Stimulated activated naive CD8-positive, alpha-beta T cell treated with anti-CD3 and anti-CD28 coated beads, Interleukin-15, amount 100 ng/mL, for 72 hours (primary cell): Measurements from ENCODE around the gene MNX1.

Experiments used
- ATAC-seq: fragments of 150-1000 bp; cut with Tn5 transposase; 2 replicates; pipeline ENCODE4 v1.10.0; 2021; ENCODE audit warnings: mild to moderate bottlenecking, moderate library complexity
- DNase-seq, 2 donors: peaks; one replicate each; pipeline ENCODE4 v3.0.0; 2021 to 2022
- H3K27ac Mint-ChIP-seq, 2 donors: one replicate each; pipeline ENCODE4 v1.8.0; 2022; ENCODE audit warnings: mild to moderate bottlenecking in 2 of 2, mixed read lengths in 2 of 2, moderate library complexity in 2 of 2
- H3K27me3 Mint-ChIP-seq: one replicate; pipeline ENCODE4 v1.8.0; 2022; ENCODE audit warnings: mixed read lengths
- H3K4me1 Mint-ChIP-seq: one replicate; pipeline ENCODE4 v1.8.0; 2022; ENCODE audit warnings: mild to moderate bottlenecking, mixed read lengths
- H3K4me3 Mint-ChIP-seq, 2 donors: one replicate each; pipeline ENCODE4 v1.8.0; 2022; ENCODE audit warnings: mild to moderate bottlenecking in 2 of 2, mixed read lengths in 2 of 2, moderate library complexity in 1 of 2
- H3K9me3 Mint-ChIP-seq, 2 donors: one replicate each; pipeline ENCODE4 v1.8.0; 2022; ENCODE audit warnings: mixed read lengths in 2 of 2

MNX1 gene

GRCh38 chr7:156985101-156985992 lies 25.1 kb downstream of the MNX1 start:
- H3K27ac Mint-ChIP-seq = peak overlapping the region in 1 of 2 donors; percentile 10
- H3K9me3 Mint-ChIP-seq = no peaks in the 10 kb centered on the region
- no peaks in the 10 kb centered on the region for H3K4me1 Mint-ChIP-seq
- DNase-seq = no peak
- H3K27me3 Mint-ChIP-seq = peaks cover 2% of the 10 kb centered on the region
- no peak overlapping the region for H3K4me3 Mint-ChIP-seq
- peak; percentile 53 for ATAC-seq

- Mint-ChIP-seq H3K27me3 (no peaks in the 10 kb centered on the region), H3K27ac (no peak overlapping the region), H3K9me3 (peaks cover 6% of the 10 kb centered on the region in 2 donors), H3K4me1 (no peaks in the 10 kb centered on the region), H3K4me3 (no peak overlapping the region)
- DNase-seq (no peak), ATAC-seq (no peak)
Observed at GRCh38 chr7:156984174-156984891, 26.1 kb downstream of the MNX1 start.

GRCh38 chr7:156979711-156980110 lies 30.8 kb downstream of the MNX1 start:
- DNase-seq (no peak), ATAC-seq (no peak)
- Mint-ChIP-seq H3K9me3 (peaks cover 9 to 11% of the 10 kb centered on the region in 2 donors), H3K4me3 (no peak overlapping the region), H3K4me1 (no peaks in the 10 kb centered on the region), H3K27me3 (no peaks in the 10 kb centered on the region), H3K27ac (no peak overlapping the region)

GRCh38 chr7:156979007-156979606 lies 31.4 kb downstream of the MNX1 start:
- Mint-ChIP-seq H3K4me3 (no peak overlapping the region), H3K27ac (no peak overlapping the region), H3K27me3 (no peaks in the 10 kb centered on the region), H3K4me1 (no peaks in the 10 kb centered on the region), H3K9me3 (peaks cover 9 to 11% of the 10 kb centered on the region in 2 donors)
- DNase-seq = no peak
- no peak for ATAC-seq

GRCh38 chr7:156975620-156976019 lies 34.8 kb downstream of the MNX1 start:
- Mint-ChIP-seq H3K4me3 (no peak overlapping the region), H3K4me1 (no peaks in the 10 kb centered on the region), H3K27ac (no peak overlapping the region), H3K9me3 (peaks cover 9 to 11% of the 10 kb centered on the region in 2 donors), H3K27me3 (no peaks in the 10 kb centered on the region)
- ATAC-seq (no peak), DNase-seq (no peak)

GRCh38 chr7:156969972-156970420 lies 40.5 kb downstream of the MNX1 start:
- ATAC-seq = no peak
- Mint-ChIP-seq H3K27ac (no peak overlapping the region), H3K4me3 (no peak overlapping the region), H3K9me3 (no peaks in the 10 kb centered on the region), H3K4me1 (no peaks in the 10 kb centered on the region), H3K27me3 (no peaks in the 10 kb centered on the region)
- no peak for DNase-seq

GRCh38 chr7:156968183-156968582 lies 42.3 kb downstream of the MNX1 start:
- Mint-ChIP-seq H3K4me1 (peaks cover 5% of the 10 kb centered on the region), H3K27me3 (no peaks in the 10 kb centered on the region), H3K4me3 (no peak overlapping the region), H3K27ac (no peak overlapping the region), H3K9me3 (no peaks in the 10 kb centered on the region)
- ATAC-seq = no peak
- DNase-seq = no peak

GRCh38 chr7:156966387-156966786 lies 44.1 kb downstream of the MNX1 start:
- no peaks in the 10 kb centered on the region for H3K9me3 Mint-ChIP-seq
- no peak overlapping the region for H3K27ac Mint-ChIP-seq
- DNase-seq (no peak), ATAC-seq (no peak)
- H3K4me1 Mint-ChIP-seq = peaks cover 5% of the 10 kb centered on the region
- no peaks in the 10 kb centered on the region for H3K27me3 Mint-ChIP-seq
- H3K4me3 Mint-ChIP-seq = no peak overlapping the region

GRCh38 chr7:156964971-156965370 lies 45.5 kb downstream of the MNX1 start:
- ATAC-seq (no peak), DNase-seq (no peak)
- H3K4me1 Mint-ChIP-seq = peaks cover 17% of the 10 kb centered on the region
- H3K4me3 Mint-ChIP-seq = no peak overlapping the region
- H3K27me3 Mint-ChIP-seq = no peaks in the 10 kb centered on the region
- H3K9me3 Mint-ChIP-seq = no peaks in the 10 kb centered on the region
- peak overlapping the region in 1 of 2 donors; percentile 74 for H3K27ac Mint-ChIP-seq

GRCh38 chr7:156963472-156963871 lies 47.0 kb downstream of the MNX1 start:
- Mint-ChIP-seq H3K27me3 (no peaks in the 10 kb centered on the region), H3K9me3 (no peaks in the 10 kb centered on the region), H3K4me1 (peaks cover 17% of the 10 kb centered on the region), H3K27ac (no peak overlapping the region), H3K4me3 (no peak overlapping the region)
- no peak for DNase-seq
- ATAC-seq = no peak

- no peak for DNase-seq
- no peak for ATAC-seq
- peak overlapping the region in 1 of 2 donors; percentile 78 for H3K27ac Mint-ChIP-seq
- H3K4me1 Mint-ChIP-seq = peaks cover 17% of the 10 kb centered on the region
- H3K27me3 Mint-ChIP-seq = no peaks in the 10 kb centered on the region
- H3K9me3 Mint-ChIP-seq = no peaks in the 10 kb centered on the region
- no peak overlapping the region for H3K4me3 Mint-ChIP-seq
Observed at GRCh38 chr7:156962897-156963296, 47.6 kb downstream of the MNX1 start.

- ATAC-seq (no peak), DNase-seq (no peak)
- H3K9me3 Mint-ChIP-seq = no peaks in the 10 kb centered on the region
- no peak overlapping the region for H3K27ac Mint-ChIP-seq
- no peaks in the 10 kb centered on the region for H3K27me3 Mint-ChIP-seq
- peaks cover 17% of the 10 kb centered on the region for H3K4me1 Mint-ChIP-seq
- no peak overlapping the region for H3K4me3 Mint-ChIP-seq
Observed at GRCh38 chr7:156962145-156962544, 48.3 kb downstream of the MNX1 start.

- Mint-ChIP-seq H3K9me3 (no peaks in the 10 kb centered on the region), H3K27me3 (no peaks in the 10 kb centered on the region), H3K4me1 (peaks cover 50% of the 10 kb centered on the region), H3K27ac (peak overlapping the region in 1 of 2 donors; percentile 88), H3K4me3 (no peak overlapping the region)
- ATAC-seq (no peak), DNase-seq (no peak)
Observed at GRCh38 chr7:156956727-156957126, 53.7 kb downstream of the MNX1 start.

GRCh38 chr7:156954941-156955340 lies 55.5 kb downstream of the MNX1 start:
- no peaks in the 10 kb centered on the region for H3K9me3 Mint-ChIP-seq
- ATAC-seq = no peak
- no peak overlapping the region for H3K27ac Mint-ChIP-seq

More at GRCh38 chr7:156954941-156955340, 55.5 kb downstream of the MNX1 start:
- DNase-seq = no peak
- Mint-ChIP-seq H3K27me3 (no peaks in the 10 kb centered on the region), H3K4me1 (peaks cover 55% of the 10 kb centered on the region), H3K4me3 (no peak overlapping the region)
